Esophagus squamous epithelium (tissue), 4 donors: Measurements from ENCODE around the gene TDRD9.

Experiments used
- CTCF ChIP-seq, 6 experiments: fragments of 450-650 bp in 4 of 6; fragments of 200-600 bp in 2 of 6; sonication (generic) in 2 of 6; IDR thresholded peaks; one replicate each; pipeline ENCODE4 v1.5.1; 2016 to 2019; ENCODE audit warnings: antibody characterized with exemption in 6 of 6, mild to moderate bottlenecking in 4 of 6, moderate library complexity in 4 of 6
- POLR2A ChIP-seq, 4 donors: fragments of 450-650 bp; IDR thresholded peaks; one replicate each; pipeline ENCODE4 v1.6.1; 2017; ENCODE audit warnings: antibody characterized with exemption in 4 of 4, mild to moderate bottlenecking in 4 of 4, moderate library complexity in 3 of 4

- no peak for TF ChIP-seq POLR2A (IDR thresholded peaks at IDR 0.05)
- no peak for TF ChIP-seq CTCF (IDR thresholded peaks at IDR 0.05)
Measured at GRCh38 chr14:104044016-104044415, 115.8 kb downstream of the TDRD9 start.
